RKO (cell line): ENCODE measurements around the gene TBC1D8B.

Experiments
- DNase-seq: peaks from one replicate; pipeline ENCODE4 v3.0.0-alpha.2; 2016; ENCODE audit warnings: low spot score

TBC1D8B gene

GRCh38 chrX:106898462-106898861, 96.0 kb downstream of the TBC1D8B start:
- DNase-seq = peak; percentile 72

- DNase-seq = no peak
These were observed 96.8 kb downstream of the TBC1D8B start for GRCh38 chrX:106899276-106899675.

DNA sequence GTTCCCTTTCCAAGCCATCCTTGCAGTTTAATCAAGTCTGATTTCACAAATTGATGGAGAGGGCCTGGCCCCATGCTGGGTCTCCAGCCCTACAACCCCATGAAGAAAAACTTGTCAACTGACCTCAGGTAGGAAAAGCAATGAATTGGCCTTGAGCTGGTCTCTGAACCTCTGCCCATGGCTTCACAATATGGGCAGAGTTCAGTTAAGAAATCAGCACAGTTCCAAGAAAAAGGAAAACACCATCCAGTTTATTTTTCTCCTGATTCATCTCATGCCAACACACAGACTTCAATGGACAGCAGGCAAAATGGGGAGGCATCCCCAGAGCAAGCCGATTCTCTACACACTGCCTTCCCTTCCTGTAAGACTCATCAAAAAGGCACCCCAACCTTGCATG, 97.4 kb downstream of the TBC1D8B start:
- DNase-seq = no peak

DNA sequence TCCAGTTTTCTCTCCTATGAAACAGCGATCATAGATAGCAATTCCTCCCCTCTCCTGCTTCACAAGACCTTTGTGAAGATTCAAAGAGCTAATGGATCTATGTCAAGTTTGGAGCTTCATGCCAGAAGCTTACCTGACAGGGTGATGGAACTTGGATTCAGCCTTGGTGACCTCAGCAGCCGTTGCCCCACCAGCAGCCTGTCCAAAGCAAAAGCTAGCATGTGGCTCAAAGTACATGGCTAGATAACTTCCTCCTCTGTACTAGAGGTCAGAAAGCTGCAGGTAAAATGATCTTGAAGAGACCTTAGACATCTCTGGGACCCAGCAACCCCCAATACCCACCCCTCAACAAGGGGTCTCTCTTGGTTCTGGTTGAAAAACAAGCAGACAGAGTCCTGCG, 98.9 kb downstream of the TBC1D8B start:
- no peak for DNase-seq

- no peak for DNase-seq
These were observed 99.3 kb downstream of the TBC1D8B start for GRCh38 chrX:106901781-106902219.

- DNase-seq = no peak
These were observed 100.2 kb downstream of the TBC1D8B start for GRCh38 chrX:106902684-106903083.

DNA sequence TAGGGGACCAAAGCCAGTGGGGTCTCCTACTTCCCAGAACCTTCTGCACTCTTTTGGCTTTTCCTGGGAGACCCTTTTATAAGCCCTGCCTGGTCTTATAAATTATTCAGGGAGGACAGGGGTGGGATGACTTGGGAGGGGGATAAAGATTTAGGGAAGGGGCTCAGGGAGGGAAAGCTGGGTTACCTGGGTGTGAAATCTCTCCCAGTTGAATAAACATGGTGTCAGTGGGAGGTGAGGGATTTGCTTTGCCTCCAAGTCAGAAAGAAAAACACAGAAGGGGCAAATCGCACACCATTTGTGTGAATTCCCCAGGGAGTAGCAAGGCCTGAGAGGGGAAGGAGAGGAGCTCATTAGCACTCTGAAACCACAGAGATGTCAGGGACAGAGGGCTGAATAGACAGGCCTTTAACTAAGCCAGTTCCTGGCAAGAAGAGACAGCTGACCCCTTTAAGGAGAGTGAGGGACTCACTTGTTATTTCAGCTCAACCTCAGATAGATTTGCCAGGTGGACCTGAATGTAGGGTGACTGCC, 100.9 kb downstream of the TBC1D8B start, which contains the start of gene RIPPLY1:
RIPPLY1 (minus strand) TSS at position 51 of the 534 bp plus-strand sequence. CDS start 54 bp downstream, outside the sequence.
- no peak for DNase-seq

GRCh38 chrX:106903856-106904528, 101.5 kb downstream of the TBC1D8B start:
- DNase-seq = no peak

- no peak for DNase-seq
These were observed 102.7 kb downstream of the TBC1D8B start for GRCh38 chrX:106905064-106905708.

- DNase-seq = no peak
These were observed 103.9 kb downstream of the TBC1D8B start for GRCh38 chrX:106906361-106906760.

DNA sequence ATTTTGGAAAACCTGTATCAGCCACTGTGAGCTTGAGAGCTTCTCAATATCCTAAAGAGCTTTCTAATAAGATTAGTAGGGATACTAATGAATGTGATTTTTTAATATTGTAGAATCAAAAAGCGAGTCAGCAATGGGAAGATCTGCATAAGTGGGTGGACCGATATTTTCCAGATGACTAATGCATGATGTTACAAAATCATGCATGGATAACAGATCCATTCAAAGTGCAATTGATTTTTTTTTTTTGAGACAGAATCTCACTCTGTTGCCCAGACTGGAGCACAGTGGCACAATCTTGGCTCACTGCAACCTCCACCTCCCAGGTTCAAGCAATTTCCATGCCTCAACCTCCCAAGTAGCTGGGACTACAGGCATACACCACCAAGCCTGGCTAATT, 110.4 kb downstream of the TBC1D8B start:
- DNase-seq = no peak

DNA sequence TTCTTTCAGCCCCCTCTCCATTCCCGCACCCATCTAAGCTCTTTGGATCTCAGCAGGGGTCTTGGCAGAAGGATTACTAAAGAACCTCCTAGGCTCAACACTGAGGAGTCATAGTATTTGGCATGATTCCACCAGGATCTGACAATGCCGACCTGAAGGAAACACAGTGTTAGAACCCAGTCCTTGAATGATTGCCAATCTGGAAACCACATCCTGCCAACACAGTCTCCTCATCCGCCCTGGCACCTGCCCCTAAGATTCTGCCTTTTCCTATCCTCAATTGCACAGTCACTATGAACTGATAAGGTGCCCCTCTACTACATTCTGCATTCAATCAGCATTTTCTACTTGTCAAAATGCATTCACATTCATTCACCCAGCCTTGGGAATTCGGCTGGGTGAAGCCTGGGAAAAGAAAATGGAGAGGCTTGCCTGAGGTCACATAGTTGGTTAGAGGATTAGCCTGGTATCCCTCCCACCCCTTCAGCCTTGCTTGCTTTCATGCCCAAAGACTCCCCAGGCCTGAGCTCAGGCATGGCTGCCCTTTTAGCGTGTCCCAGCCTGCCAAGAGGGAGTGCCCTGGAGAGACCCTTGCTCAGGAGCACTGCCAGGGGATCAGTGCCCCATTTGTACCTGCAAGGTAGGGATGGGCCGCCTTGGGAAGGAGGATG, 115.5 kb downstream of the TBC1D8B start:
- DNase-seq = peak; percentile 65

GRCh38 chrX:106919932-106920452, 117.5 kb downstream of the TBC1D8B start, which contains the start of gene CLDN2:
Gene CLDN2 (plus strand): TSS chrX:106920402. CDS start chrX:106928229, 7,827 bp downstream.
- DNase-seq = no peak

- DNase-seq = no peak
These were observed 119.2 kb downstream of the TBC1D8B start for GRCh38 chrX:106921637-106922036.
